Measurements from ENCODE around the gene OR2M2. TPM values are rescaled to one million over a fixed set of nuclear protein-coding genes. Genes with fewer than 3 reads are reported as not detected.

Gene OR2M2
- total RNA-seq, 4 donors from 2014 or later, result not detected

DNA sequence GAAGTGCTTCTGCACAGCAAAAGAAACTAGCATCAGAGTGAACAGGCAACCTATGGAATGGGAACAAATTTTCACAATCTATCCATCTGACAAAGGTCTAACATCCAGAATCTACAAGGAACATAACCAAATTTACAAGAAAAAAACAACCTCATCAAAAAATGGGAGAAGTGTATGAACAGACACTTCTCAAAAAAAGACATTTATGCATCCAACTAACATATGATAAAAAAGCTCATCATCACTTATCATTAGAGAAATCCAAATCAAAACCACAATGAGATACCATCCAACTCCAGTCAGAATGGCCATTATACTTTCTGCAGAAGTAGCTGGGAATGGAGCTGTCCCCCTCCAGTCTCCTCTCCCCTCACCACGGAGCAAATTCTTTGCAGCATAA lies 19.5 kb downstream of the OR2M2 start:
- TF ChIP-seq, protein P1, sequence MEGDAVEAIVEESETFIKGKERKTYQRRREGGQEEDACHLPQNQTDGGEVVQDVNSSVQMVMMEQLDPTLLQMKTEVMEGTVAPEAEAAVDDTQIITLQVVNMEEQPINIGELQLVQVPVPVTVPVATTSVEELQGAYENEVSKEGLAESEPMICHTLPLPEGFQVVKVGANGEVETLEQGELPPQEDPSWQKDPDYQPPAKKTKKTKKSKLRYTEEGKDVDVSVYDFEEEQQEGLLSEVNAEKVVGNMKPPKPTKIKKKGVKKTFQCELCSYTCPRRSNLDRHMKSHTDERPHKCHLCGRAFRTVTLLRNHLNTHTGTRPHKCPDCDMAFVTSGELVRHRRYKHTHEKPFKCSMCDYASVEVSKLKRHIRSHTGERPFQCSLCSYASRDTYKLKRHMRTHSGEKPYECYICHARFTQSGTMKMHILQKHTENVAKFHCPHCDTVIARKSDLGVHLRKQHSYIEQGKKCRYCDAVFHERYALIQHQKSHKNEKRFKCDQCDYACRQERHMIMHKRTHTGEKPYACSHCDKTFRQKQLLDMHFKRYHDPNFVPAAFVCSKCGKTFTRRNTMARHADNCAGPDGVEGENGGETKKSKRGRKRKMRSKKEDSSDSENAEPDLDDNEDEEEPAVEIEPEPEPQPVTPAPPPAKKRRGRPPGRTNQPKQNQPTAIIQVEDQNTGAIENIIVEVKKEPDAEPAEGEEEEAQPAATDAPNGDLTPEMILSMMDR (IDR thresholded peaks at IDR 0.05; ENCODE audit: low read depth), result no peak

DNA sequence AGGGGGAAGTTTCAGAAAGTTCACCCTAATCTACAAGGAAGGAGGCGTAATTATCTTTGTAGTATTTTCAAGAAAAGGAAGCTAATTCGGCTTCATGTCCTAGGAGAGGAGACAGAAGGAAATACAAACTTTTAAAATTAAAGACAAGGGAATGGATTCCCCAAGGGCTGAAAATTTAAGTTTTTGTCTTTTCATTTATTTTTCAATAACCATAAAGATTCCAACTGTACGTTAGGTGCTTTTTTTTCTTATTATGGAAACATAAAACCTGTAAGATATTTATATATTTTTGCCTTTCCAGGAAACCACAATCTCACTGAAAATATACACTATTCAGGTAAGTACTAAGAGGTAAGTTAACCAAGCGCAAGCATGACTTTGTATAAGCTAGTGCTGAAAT lies 22.3 kb downstream of the OR2M2 start, which contains the start of gene OR2M3:
TSS of gene OR2M3 (plus strand) at position 301 of the 400 bp plus-strand sequence. CDS start 5,803 bp downstream, outside the sequence.
- TF ChIP-seq, protein P1 (IDR thresholded peaks at IDR 0.05; ENCODE audit: low read depth), result no peak

DNA sequence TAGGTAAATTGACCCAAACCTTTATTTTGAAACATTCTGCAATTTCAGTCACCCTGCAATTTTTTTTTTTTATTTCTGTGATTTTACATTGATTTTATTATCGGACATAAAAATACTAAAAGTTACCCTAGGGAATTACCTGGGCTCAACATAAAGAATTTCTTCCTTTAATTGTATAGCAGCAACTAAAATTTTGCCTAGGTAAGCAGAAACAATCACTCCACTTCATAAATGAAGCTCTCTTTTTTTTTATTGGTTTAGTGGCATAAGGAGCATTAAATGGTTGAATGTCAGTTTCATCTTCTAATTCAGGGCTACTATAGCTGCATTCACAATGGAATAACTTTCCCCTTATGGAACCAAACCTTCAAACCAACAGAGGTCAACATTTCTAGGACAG lies 41.3 kb downstream of the OR2M2 start:
- TF ChIP-seq, protein P1 (IDR thresholded peaks at IDR 0.05; ENCODE audit: low read depth), result no peak

DNA sequence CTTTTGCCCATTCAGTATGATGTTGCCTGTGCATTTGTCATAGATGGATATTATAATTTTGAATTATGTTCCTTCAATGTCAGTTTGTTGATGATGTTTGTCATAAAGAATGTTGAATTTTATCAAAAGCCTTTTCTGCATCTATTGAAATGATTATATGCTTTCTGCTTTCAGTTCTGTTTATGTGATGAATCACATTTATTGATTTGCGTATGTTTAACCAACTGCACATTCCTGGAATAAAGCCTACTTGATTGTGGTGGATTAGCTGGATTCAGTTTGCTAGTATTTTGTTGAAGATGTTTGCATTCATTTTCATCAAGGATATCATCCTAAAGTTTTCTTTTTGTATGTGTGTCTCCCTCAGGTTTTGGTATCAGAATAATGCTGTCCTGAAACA lies 50.9 kb downstream of the OR2M2 start:
- TF ChIP-seq, protein P1 (IDR thresholded peaks at IDR 0.05; ENCODE audit: low read depth), result no peak

DNA sequence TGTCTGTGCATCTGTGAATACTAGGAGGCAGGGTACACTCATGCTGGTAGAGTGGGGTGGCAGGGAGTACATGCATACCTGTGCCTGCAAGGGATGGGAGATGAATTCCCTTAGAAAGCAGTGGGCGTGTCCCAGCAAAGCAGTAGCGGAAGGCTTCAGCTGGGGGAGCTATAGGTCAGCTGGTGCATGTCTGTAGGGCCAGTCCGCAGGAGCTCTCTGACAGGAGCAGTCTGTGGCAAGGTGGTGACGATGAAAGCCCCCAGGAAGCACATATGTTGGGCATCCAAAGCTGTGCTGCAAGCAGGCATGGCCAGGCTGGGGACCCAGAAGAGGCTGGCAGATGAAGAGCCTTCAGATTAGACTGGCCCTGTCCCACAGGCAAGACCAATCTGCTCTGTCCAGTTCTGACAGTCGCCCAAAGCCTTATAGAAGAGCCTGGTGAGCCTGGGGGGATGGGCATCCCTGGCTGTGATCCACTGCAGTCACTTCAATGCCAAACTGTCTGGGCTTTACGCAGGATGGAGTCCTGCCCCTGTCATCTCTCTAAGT lies 54.8 kb downstream of the OR2M2 start:
- TF ChIP-seq, protein P1 (IDR thresholded peaks at IDR 0.05; ENCODE audit: low read depth), result no peak

Other genes with a start within 250 kb of the OR2M2 start
- gene OR2AJ1, start 249.9 kb upstream of the OR2M2 start, total RNA-seq, result not detected
- gene OR2L8, start 226.0 kb upstream of the OR2M2 start, total RNA-seq, result not detected
- gene OR2AK2, start 209.6 kb upstream of the OR2M2 start, total RNA-seq, result under 1 TPM in 1 of 4 donors, not detected in 3; 0.34 TPM
- under 1 TPM in 3 of 4 donors, not detected in 1; 0.22 to 0.65 (median 0.38) TPM for gene OR2L5, start 161.2 kb upstream of the OR2M2 start, total RNA-seq
- gene OR2L2, start 144.8 kb upstream of the OR2M2 start, total RNA-seq, result under 1 TPM in 1 of 4 donors, not detected in 3; 0.19 TPM
- not detected for gene OR2L3, start 128.0 kb upstream of the OR2M2 start, total RNA-seq
- gene OR2L13, start 79.6 kb upstream of the OR2M2 start, total RNA-seq, result not detected
- not detected for gene OR2M5, start 29.7 kb upstream of the OR2M2 start, total RNA-seq
- not detected for gene OR2M3, start 22.4 kb downstream of the OR2M2 start, total RNA-seq
- not detected for gene OR2M4, start 56.6 kb downstream of the OR2M2 start, total RNA-seq
- gene OR2T33, start 103.2 kb downstream of the OR2M2 start, total RNA-seq, result not detected
- not detected for gene OR2T12, start 128.6 kb downstream of the OR2M2 start, total RNA-seq
- not detected for gene OR2M7, start 149.7 kb downstream of the OR2M2 start, total RNA-seq
- gene OR14C36, start 174.0 kb downstream of the OR2M2 start, total RNA-seq, result not detected
- gene OR2T4, start 186.8 kb downstream of the OR2M2 start, total RNA-seq, result not detected
- not detected for gene OR2T6, start 200.9 kb downstream of the OR2M2 start, total RNA-seq
- not detected for gene OR2T1, start 228.2 kb downstream of the OR2M2 start, total RNA-seq